IPS-15b (cell line): ENCODE measurements around the gene CNTNAP2.

ENCODE experiments used
- H3K27me3 ChIP-seq: one replicate; pipeline ENCODE4 v1.6.1; 2013; ENCODE audit warnings: low read length; ENCODE audit not compliant: control insufficient read depth, insufficient read depth
- H3K36me3 ChIP-seq: one replicate; pipeline ENCODE4 v1.6.1; 2013; ENCODE audit warnings: low read length; ENCODE audit not compliant: control insufficient read depth, insufficient read depth
- H3K4me1 ChIP-seq: one replicate; pipeline ENCODE4 v1.6.1; 2013; ENCODE audit warnings: mild to moderate bottlenecking, low read length; ENCODE audit not compliant: control insufficient read depth, insufficient read depth
- H3K4me3 ChIP-seq: one replicate; pipeline ENCODE4 v1.5.1; 2013; ENCODE audit warnings: low read depth, low read length
- H3K9ac ChIP-seq: one replicate; pipeline ENCODE4 v1.6.1; 2013; ENCODE audit warnings: low read depth, mild to moderate bottlenecking, low read length
- H3K9me3 ChIP-seq: one replicate; pipeline ENCODE4 v1.6.1; 2013; ENCODE audit warnings: mild to moderate bottlenecking, low read length; ENCODE audit not compliant: control insufficient read depth, insufficient read depth

CNTNAP2 gene

DNA sequence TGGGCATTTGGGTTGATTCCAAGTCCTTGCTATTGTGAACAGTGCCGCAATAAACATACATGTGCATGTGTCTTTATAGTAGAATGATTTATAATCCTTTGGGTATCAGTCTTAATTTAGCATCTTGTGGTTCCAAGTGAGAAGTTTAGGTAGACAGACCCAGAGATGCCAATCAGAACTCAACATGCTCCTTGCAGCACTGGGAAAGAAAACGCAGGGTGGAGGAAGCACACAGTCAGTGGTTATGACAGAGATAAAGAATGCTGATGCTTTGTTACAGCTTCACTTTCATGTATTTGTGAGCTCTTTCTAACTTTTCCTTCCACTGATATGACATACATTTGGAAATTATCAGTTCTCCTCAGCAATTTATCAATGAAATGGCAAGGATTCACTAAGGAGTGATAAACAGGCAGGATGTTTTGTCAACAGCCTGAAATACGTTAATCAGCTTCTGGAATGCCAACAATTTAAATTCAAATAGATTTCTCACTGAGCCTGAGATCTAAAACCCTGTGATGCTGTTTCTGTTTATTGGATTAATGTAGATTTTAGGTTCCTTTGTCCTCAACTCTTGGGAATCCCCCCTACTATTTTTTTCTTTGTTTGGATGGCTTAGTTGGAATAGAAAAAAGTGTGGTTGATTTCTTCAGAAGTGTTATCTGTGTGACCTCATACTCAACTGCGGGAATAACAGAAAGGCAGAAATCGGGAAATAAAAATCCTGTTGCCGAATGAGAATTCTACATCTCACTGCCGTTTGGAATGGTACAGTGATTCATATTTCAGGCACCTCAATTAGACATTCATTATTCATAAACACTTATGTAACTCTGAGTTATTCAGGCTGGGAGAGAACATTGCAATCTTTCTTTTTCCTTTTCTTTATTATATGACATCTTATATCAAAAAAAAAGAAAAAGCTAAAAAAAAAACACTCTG is 675.0 kb downstream of the CNTNAP2 start:
- Histone ChIP-seq H3K4me1 (peaks cover 12% of the 10 kb centered on the region), H3K9me3 (no peaks in the 10 kb centered on the region), H3K9ac (no peak overlapping the region), H3K4me3 (no peak overlapping the region), H3K27me3 (no peaks in the 10 kb centered on the region), H3K36me3 (no peaks in the 10 kb centered on the region)

DNA sequence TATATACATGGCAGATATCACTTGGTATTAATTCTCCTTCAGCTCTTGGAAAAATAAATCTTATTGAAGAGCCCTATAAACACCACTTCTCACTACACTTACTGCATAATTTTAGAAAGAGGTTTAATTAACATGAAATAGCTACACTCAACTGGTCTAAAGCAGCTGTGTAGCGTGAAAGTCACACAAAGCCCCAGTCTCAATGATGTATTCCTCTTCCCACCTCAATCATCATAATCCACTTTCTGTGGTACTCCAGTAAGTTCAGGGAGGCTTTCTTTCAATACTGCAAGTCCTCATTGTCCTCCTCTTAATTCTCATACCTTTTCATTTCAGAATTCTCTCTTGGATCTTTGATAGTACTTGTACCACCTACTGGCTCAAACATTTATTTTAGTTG is 688.0 kb downstream of the CNTNAP2 start:
- no peaks in the 10 kb centered on the region for H3K4me1 ChIP-seq
- no peaks in the 10 kb centered on the region for H3K36me3 ChIP-seq
- H3K9me3 ChIP-seq, result no peaks in the 10 kb centered on the region
- H3K27me3 ChIP-seq, result no peaks in the 10 kb centered on the region
- no peak overlapping the region for H3K4me3 ChIP-seq
- H3K9ac ChIP-seq, result no peak overlapping the region

- no peak overlapping the region for H3K9ac ChIP-seq
- H3K9me3 ChIP-seq, result no peaks in the 10 kb centered on the region
- no peaks in the 10 kb centered on the region for H3K27me3 ChIP-seq
- no peaks in the 10 kb centered on the region for H3K4me1 ChIP-seq
- H3K4me3 ChIP-seq, result no peak overlapping the region
- H3K36me3 ChIP-seq, result no peaks in the 10 kb centered on the region
Observed at GRCh38 chr7:146805082-146805481, 688.5 kb downstream of the CNTNAP2 start.

DNA sequence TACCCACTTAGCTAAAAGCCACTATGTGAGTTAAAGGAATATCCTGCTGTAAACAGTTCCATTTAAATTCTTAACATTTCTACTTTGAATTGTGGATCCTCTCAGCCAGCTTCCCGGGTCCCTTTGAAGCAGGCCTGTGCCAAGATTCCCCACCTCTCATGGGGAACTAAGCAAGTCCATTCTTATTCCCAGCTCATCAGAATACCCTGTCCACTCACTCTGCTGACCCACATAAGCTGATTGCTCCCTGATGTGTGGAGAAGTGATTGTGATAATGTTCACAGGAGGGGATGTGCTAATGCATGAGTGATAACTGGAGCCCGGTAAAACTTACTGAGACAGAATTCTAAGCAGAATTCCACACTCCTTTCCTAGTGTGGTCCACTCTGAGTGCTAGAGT is 709.7 kb downstream of the CNTNAP2 start:
- H3K4me3 ChIP-seq, result no peak overlapping the region
- H3K9ac ChIP-seq, result no peak overlapping the region
- no peaks in the 10 kb centered on the region for H3K4me1 ChIP-seq
- no peaks in the 10 kb centered on the region for H3K9me3 ChIP-seq
- no peaks in the 10 kb centered on the region for H3K27me3 ChIP-seq
- no peaks in the 10 kb centered on the region for H3K36me3 ChIP-seq

- no peaks in the 10 kb centered on the region for H3K36me3 ChIP-seq
- H3K4me3 ChIP-seq, result no peak overlapping the region
- no peak overlapping the region for H3K9ac ChIP-seq
- no peaks in the 10 kb centered on the region for H3K9me3 ChIP-seq
- H3K27me3 ChIP-seq, result no peaks in the 10 kb centered on the region
- H3K4me1 ChIP-seq, result no peaks in the 10 kb centered on the region
Observed at GRCh38 chr7:146830686-146831085, 714.1 kb downstream of the CNTNAP2 start.

GRCh38 chr7:146831875-146832274 is 715.3 kb downstream of the CNTNAP2 start:
- Histone ChIP-seq H3K9me3 (no peaks in the 10 kb centered on the region), H3K4me1 (no peaks in the 10 kb centered on the region), H3K4me3 (no peak overlapping the region), H3K27me3 (no peaks in the 10 kb centered on the region), H3K9ac (no peak overlapping the region), H3K36me3 (no peaks in the 10 kb centered on the region)

GRCh38 chr7:146844405-146844804 is 727.8 kb downstream of the CNTNAP2 start:
- H3K4me3 ChIP-seq, result no peak overlapping the region

GRCh38 chr7:146858690-146859089 is 742.1 kb downstream of the CNTNAP2 start:
- Histone ChIP-seq H3K4me1 (no peaks in the 10 kb centered on the region), H3K9me3 (no peaks in the 10 kb centered on the region), H3K27me3 (no peaks in the 10 kb centered on the region), H3K36me3 (no peaks in the 10 kb centered on the region), H3K4me3 (no peak overlapping the region), H3K9ac (no peak overlapping the region)

More at GRCh38 chr7:146844405-146844804, 727.8 kb downstream of the CNTNAP2 start:
- Histone ChIP-seq H3K4me1 (no peaks in the 10 kb centered on the region), H3K27me3 (no peaks in the 10 kb centered on the region), H3K36me3 (no peaks in the 10 kb centered on the region), H3K9me3 (no peaks in the 10 kb centered on the region), H3K9ac (no peak overlapping the region)

DNA sequence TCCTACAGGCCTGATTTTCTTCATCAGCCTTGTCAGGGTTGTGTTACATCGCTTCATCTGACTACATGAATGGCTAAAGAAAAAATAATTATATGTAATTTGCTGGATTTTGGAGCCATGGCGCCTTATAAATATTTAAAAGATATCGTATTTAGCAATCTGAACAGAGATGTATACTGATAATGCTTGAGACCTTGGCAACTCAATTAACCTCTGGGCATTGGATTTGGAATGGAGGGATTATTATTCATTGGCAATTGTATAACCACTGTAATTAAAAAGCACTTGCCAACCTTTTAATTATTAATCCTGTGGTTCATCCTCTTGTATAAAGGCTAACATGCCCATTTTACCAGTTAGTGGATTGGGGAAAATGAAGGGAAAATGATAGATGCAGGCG is 745.1 kb downstream of the CNTNAP2 start:
- Histone ChIP-seq H3K9ac (no peak overlapping the region), H3K4me3 (no peak overlapping the region), H3K36me3 (no peaks in the 10 kb centered on the region), H3K27me3 (no peaks in the 10 kb centered on the region), H3K9me3 (no peaks in the 10 kb centered on the region), H3K4me1 (no peaks in the 10 kb centered on the region)

- H3K4me1 ChIP-seq, result no peaks in the 10 kb centered on the region
- H3K36me3 ChIP-seq, result no peaks in the 10 kb centered on the region
- H3K9me3 ChIP-seq, result no peaks in the 10 kb centered on the region
- no peaks in the 10 kb centered on the region for H3K27me3 ChIP-seq
- no peak overlapping the region for H3K4me3 ChIP-seq
- no peak overlapping the region for H3K9ac ChIP-seq
Observed at GRCh38 chr7:146862415-146862814, 745.8 kb downstream of the CNTNAP2 start.

- no peak overlapping the region for H3K9ac ChIP-seq
- no peaks in the 10 kb centered on the region for H3K36me3 ChIP-seq
- no peaks in the 10 kb centered on the region for H3K4me1 ChIP-seq
- no peaks in the 10 kb centered on the region for H3K9me3 ChIP-seq
- no peaks in the 10 kb centered on the region for H3K27me3 ChIP-seq
- no peak overlapping the region for H3K4me3 ChIP-seq
Observed at GRCh38 chr7:146864644-146865043, 748.0 kb downstream of the CNTNAP2 start.

DNA sequence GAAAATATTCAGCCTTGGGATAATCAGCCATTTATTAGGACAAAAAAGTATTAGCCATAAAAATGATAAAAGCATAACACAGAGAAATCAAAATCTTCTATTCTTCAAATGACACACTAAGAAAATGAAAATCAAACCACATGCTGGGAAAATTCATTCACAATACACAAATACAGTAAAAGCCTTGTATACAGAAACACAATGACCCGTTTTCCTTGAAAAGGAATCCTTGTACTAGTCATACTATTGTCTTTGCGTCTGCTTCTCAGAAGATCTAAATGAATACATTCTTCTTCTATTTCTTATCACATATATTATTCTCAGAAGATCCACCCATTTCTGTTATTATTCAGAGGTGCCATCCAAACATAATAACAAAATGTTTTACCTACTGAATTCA is 749.1 kb downstream of the CNTNAP2 start:
- no peaks in the 10 kb centered on the region for H3K36me3 ChIP-seq
- no peaks in the 10 kb centered on the region for H3K4me1 ChIP-seq
- H3K9ac ChIP-seq, result no peak overlapping the region
- H3K9me3 ChIP-seq, result no peaks in the 10 kb centered on the region
- H3K4me3 ChIP-seq, result no peak overlapping the region
- H3K27me3 ChIP-seq, result no peaks in the 10 kb centered on the region
